Urinary bladder (tissue), 4 donors: ENCODE results near the gene FCHSD1. TPM values are rescaled to one million over a fixed set of nuclear protein-coding genes. Genes with fewer than 3 reads are reported as not detected.

Experiments used
- DNase-seq: peaks from one replicate; pipeline ENCODE4 v3.0.0-alpha.2; 2015; ENCODE audit errors: extremely low spot score
- H3K27ac ChIP-seq: one replicate; pipeline ENCODE4 v1.5.1; 2013; ENCODE audit warnings: low read depth, mild to moderate bottlenecking, moderate library complexity
- H3K36me3 ChIP-seq: one replicate; pipeline ENCODE4 v1.6.1; 2013; ENCODE audit warnings: mild to moderate bottlenecking, moderate library complexity; ENCODE audit not compliant: insufficient read depth
- H3K4me1 ChIP-seq: one replicate; pipeline ENCODE4 v1.6.1; 2013; ENCODE audit warnings: mild to moderate bottlenecking, moderate library complexity; ENCODE audit not compliant: insufficient read depth
- H3K4me3 ChIP-seq: one replicate; pipeline ENCODE4 v1.5.1; 2013; ENCODE audit warnings: low read depth, low read length
- WGBS: extraction: QIAGEN DNeasy Blood & Tissue Kit; methylation state at CpG from one replicate; pipeline ENCODE4 v1.1.7; 2013; 5-methylcytosine and 5-hydroxymethylcytosine counted together
- polyA plus RNA-seq: library from polyadenylated mRNA; stranded (reverse); fragments of 200-250 nt; gene quantifications from one replicate; pipeline ENCODE4 v1.2.3, GENCODE V29; 2013
- total RNA-seq: library from RNA; depleted of rRNA; stranded (reverse); fragments of >200 nt; gene quantifications from one replicate; pipeline ENCODE4 v1.2.3, GENCODE V29; 2014
- donor health status: healthy with polysubstance abuse.
- donor health status: healthy.

FCHSD1 gene
- total RNA-seq: 14.4 TPM
- polyA plus RNA-seq: 15.6 TPM

DNA sequence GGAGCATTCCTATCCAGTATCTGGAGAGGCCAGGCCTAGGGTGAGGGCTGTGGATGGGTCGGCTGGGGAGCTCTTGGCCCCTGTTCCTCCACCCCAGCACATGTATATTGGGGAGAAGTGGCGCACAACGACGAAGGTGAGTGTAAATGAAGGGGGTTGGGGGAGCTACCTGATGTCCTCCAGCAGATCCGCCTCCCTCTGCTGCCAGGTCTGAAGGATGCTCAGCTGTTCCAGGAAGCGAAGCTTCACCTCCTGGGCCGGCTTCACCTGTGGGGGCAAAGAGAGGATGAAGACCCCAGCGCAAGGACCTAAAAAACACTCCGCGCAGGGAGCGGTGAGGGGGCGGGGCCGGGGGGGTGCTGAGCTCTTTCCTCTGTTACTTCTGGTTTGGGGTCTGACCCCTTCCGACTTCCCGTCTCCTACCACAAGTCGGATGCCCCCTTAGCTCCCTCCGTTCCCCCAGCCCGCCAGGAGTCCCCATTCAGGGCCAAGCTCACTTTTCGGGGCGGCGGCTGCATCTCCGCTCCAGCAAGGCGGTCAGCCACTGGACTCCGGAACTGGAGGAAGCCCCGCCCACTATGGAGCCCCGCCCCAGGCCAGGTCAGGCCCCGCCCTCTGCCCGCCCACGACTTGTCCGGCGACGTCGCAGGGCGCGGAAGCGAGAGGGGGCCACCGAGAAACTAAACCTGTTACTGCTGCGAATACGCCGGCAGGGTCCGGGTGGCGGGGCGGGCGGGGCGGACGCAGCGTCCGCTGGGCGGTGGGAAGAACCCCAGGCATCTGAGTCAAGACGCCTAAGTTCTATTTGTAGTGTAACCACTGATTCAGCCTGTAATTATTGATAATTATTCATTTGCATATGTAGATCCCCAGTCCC is at the start of gene FCHSD1:
TSS of gene FCHSD1 (minus strand) at position 568 of the 877 bp plus-strand sequence. CDS start at position 518, 50 bp downstream.
- Histone ChIP-seq H3K4me1 (peaks cover 2% of the 10 kb centered on the region), H3K36me3 (no peaks in the 10 kb centered on the region), H3K4me3 (peak within 1 kb of the TSS; percentile 57), H3K27ac (peak within 1 kb of the TSS; percentile 27)
- DNase-seq: no peak
- 4% methylated on average over 50 of the region's 50 CpGs for WGBS

DNA sequence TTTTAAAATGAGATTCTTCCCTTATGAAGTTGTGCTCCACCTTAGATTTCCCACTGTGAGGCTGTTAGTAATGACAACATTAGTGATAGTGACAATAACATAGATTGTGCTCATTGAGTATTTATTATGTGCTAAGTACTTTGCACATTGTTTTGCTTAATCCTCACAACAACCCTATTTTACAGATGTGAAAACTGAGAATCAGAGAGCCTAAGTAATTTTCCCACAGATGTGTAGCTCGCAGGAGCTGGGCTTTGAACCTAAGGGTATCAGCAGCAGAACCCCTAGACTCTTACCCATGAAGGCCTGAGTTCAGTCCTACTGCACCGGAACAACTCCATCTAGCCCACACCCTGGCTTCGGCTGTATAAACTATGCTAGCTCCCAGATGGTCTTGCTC is 46.4 kb upstream of the FCHSD1 start:
- WGBS: 73% methylated on average over 3 of the region's 3 CpGs

DNA sequence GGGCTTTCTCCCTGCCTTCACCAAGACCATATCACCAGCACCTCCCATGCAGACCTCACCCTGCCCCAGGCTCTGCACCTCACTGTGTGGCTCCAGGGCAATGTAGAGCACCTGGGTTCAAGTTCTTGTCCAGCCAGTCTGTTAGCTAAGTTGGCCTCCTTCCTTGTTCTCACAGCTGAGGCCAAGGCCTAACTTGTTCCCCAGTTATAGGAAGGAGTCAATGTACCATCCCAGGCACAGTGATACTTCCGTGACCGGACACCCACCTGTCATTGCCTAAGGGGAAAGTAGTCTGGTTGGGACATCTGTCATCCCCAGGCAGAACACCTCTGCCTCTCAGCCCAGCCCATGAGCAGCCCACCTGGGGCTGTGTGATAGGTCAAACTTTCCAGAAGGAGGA is 45.2 kb upstream of the FCHSD1 start:
- Histone ChIP-seq H3K36me3 (no peaks in the 10 kb centered on the region), H3K27ac (no peak overlapping the region), H3K4me3 (no peak overlapping the region), H3K4me1 (no peaks in the 10 kb centered on the region)
- no peak for DNase-seq
- WGBS: 85% methylated on average over 2 of the region's 2 CpGs

More for the DNA sequence above, 46.4 kb upstream of the FCHSD1 start:
- no peaks in the 10 kb centered on the region for H3K36me3 ChIP-seq
- no peak for DNase-seq
- H3K27ac ChIP-seq: no peak overlapping the region
- H3K4me3 ChIP-seq: no peak overlapping the region
- H3K4me1 ChIP-seq: no peaks in the 10 kb centered on the region

DNA sequence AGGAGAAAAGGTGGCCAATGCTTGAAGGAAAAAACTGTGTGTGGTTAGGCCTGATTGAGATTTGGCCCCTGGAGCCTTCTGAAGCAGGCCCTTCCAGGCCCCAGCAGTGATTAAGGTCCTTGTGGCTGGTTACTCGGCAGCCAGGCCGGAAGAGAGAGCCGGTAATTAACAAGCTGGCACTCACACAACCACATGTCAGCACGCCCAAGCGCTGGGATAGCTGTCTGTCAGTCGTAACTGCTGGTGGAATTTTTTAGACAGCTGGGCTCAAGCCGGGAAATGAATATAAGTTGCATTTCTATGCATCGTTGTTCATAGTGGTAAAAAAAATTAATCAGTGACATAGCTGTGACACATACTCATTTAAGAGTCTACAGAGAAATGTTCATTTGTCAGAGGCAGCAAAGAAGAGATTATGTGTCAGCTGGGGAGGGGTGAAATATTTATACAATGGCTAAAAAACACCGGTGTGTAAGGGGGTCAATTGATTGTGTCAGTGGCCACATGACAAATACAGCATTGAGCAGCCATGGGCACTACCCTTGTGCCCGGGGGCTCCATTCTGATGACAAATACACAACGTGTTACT is 44.5 kb upstream of the FCHSD1 start:
- DNase-seq: no peak
- Histone ChIP-seq H3K27ac (no peak overlapping the region), H3K4me1 (no peaks in the 10 kb centered on the region), H3K4me3 (no peak overlapping the region), H3K36me3 (no peaks in the 10 kb centered on the region)
- WGBS: 66% methylated on average over 11 of the region's 11 CpGs

DNA sequence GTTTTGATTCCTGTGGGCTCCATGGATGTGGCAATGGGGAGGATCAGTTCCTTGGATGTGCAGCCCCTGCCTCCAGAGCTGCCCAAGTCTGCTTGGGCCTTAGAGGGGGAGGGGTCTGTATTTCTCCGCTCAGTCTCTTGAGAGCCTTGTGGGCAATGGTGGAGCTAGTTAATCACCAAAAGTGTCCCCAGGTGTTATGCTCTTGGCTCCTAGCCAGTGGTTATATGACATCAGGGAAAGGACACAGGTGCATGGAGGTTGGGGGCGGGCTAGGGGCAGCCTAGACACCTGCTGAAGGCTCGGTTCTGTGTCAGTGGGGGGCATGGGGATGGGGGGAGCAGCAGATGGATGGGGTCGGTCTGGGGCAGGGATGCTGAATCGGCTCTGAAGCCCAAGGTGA is 43.3 kb upstream of the FCHSD1 start:
- DNase-seq: no peak
- no peaks in the 10 kb centered on the region for H3K36me3 ChIP-seq
- 84% methylated on average over 5 of the region's 5 CpGs for WGBS
- no peaks in the 10 kb centered on the region for H3K4me1 ChIP-seq
- H3K27ac ChIP-seq: no peak overlapping the region
- H3K4me3 ChIP-seq: no peak overlapping the region

DNA sequence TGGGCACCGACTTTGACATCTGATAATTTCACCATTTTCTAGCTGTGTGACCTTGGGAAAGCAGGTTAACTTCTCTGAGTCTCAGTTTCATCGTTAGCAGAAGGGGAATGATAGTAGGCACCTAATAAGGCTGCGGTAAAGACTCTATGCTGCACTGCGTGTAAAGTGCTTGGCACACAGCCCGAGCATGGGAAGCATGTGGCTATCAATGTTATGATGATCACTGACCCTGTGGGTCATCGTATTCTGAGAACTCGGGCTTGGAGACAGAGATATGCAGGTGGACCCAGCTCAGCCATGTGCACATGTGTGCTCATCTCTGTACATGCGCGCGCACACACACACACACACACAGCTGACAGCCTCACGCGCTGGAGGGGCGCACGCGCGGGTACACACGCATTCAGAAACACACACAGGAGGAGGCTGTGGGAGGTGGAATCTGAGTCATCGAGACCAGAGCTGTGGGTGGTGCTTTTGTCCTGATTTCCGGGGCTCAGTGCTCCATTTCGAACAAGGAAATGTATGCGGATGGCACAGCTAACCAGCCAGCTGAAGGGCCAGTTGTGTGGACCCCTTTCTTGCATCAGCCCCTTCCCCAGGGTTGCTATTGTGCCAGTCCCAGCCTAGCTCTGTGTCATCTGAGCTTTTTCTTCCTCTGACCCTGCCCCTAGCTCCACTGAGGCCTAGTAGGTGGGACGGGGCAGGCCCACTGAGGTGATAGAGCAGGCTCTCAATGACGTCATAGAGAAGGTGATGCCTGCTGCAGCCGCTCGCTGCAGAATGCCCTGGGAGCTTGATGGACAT is 41.9 kb upstream of the FCHSD1 start:
- H3K4me3 ChIP-seq: no peak overlapping the region
- no peaks in the 10 kb centered on the region for H3K36me3 ChIP-seq
- no peak overlapping the region for H3K27ac ChIP-seq
- WGBS: 67% methylated on average over 25 of the region's 25 CpGs
- DNase-seq: no peak
- H3K4me1 ChIP-seq: no peaks in the 10 kb centered on the region

DNA sequence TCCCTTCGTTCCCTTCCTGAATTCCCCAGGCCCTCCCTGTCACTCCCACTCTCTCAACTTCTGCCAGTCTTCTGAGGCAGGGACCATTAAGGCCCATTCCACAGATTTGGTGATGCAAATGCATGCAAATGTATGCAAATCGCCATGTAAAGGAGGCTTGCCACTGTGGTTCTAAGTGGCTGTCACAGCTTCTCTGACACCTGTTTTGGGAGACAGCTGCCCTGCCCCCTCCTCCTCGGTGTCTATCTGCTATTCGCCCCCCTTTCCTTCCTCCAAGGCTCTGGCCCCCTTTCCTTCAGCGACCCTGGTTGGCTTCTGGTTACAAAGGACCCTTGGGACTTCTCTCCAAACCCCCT is 41.3 kb upstream of the FCHSD1 start:
- DNase-seq: no peak
- no peak overlapping the region for H3K4me3 ChIP-seq
- no peaks in the 10 kb centered on the region for H3K4me1 ChIP-seq
- no peak overlapping the region for H3K27ac ChIP-seq
- WGBS: 24% methylated on average over 5 of the region's 5 CpGs
- H3K36me3 ChIP-seq: no peaks in the 10 kb centered on the region

DNA sequence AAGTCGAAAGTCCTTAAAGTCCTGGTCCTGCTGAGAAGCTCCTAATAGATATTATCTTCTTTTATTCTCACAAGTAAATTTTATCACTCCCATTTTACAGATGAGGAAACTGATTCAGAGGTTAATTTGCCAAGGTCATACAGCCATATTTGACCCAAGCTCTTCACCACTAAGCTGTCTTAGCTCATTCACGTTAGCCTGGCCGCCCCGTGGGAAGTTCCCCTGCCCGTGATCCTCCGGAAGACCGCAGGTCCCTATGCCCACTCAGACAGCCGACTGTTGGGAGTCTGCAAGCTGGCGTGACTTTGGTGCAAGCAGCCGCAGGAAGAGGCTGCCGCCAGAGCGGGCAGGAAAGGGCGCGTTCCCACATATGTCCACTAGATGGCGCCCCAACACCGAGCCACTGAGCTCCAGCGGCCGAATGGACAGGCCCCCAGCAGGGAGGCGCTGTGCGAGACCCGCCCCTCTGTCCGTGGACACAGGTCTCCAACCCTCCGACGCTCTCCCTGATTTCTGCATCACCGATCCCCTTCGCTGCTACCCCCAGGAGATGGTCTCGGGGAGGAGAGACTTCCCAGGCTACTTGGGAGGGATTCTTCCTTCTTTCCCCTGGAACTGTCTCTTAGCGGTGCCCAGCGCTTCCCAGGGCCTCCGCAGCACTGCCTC is 40.8 kb upstream of the FCHSD1 start:
- Histone ChIP-seq H3K4me3 (no peak overlapping the region), H3K27ac (no peak overlapping the region), H3K36me3 (no peaks in the 10 kb centered on the region), H3K4me1 (no peaks in the 10 kb centered on the region)
- 3% methylated on average over 30 of the region's 30 CpGs for WGBS
- DNase-seq: no peak

DNA sequence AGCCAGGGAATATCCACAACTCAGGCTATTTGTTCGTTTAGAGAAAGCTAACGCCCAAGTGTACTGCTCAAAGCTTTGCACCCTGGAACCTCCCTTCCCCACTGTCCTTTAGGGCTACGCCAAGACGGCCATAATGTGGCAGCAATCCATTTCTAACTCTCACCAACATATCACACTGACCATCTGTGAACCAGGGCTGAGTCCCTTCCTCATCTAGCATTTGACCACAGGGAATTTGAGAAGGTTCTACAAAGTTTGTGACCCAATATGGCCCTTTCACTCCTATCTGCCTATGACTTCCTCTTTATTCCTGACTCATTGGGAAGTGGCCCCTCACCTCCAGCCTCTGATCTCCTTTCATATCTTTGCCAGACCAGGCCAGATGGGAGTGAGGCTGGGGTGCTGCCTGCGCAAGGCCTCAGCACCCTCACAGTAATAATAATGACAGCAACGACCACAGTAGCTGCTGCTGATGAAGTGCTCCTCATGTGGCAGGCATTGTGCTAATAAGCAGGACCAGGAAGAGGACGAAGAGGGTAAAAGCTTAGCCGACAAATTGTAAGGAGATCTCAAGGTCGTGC is 40.2 kb upstream of the FCHSD1 start:
- Histone ChIP-seq H3K4me3 (no peak overlapping the region), H3K36me3 (no peaks in the 10 kb centered on the region), H3K27ac (no peak overlapping the region), H3K4me1 (no peaks in the 10 kb centered on the region)
- no peak for DNase-seq
- WGBS: 71% methylated on average over 9 of the region's 9 CpGs

DNA sequence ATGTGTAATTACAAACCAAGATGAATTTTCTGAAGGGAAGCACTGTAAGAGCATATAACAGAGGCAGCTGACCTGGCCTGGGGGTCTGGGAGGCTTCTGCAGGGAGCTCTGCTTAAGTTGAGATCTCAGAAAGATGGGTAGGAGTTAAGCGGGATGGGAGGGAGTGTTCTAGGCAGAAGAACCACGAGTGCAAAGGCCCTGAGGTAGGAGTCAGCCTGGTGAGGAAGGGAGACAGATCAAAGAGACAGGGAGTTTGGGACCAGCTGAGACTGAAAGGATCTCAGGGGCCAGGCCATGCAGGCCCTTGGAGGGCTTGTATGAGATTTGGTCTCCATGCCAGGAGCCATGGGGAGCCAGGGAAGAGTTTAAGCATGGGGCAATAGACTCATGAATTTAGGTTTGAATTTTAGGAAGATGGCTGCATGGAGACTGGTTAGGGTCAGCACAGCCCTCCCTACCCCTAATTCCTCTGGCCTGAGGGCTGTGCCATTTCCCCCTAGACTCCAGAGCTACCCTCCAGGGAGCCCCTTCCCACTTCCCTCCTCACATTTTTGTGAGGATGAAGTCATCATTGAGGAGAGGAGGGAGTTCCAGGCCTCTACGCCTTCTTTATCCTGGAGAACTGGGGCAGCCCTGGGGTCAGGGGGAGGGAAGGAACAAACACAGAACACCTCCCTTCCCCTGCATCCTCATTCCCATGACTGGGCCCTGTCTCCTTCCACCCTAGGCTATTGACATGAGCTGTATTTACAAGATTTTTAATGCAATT is 35.6 kb upstream of the FCHSD1 start:
- H3K36me3 ChIP-seq: no peaks in the 10 kb centered on the region
- no peaks in the 10 kb centered on the region for H3K4me1 ChIP-seq
- no peak overlapping the region for H3K27ac ChIP-seq
- H3K4me3 ChIP-seq: no peak overlapping the region
- DNase-seq: no peak
- 80% methylated on average over 3 of the region's 3 CpGs for WGBS

DNA sequence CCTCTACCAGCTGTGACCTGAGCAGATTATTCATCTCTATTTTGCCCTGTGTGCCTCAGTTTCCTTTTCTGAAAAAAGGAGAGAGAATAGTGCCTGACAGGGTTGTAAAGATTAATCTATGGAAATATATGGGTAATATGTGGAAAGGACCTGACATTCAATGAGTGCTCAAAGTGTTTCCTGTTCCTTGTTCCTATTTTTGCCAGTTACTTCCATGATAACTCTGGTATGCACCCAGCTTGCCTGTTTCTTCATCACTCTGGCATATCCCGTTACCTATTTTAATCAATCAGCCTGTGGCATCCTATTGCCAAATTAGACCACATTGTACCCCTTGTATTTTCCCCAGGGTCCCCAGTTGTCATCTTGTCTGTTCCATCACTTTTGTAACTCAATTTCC is 34.4 kb upstream of the FCHSD1 start:
- no peak overlapping the region for H3K27ac ChIP-seq
- H3K4me1 ChIP-seq: no peaks in the 10 kb centered on the region
- no peak for DNase-seq
- H3K36me3 ChIP-seq: no peaks in the 10 kb centered on the region
- 83% methylated on average over 1 of the region's 1 CpG for WGBS
- no peak overlapping the region for H3K4me3 ChIP-seq

DNA sequence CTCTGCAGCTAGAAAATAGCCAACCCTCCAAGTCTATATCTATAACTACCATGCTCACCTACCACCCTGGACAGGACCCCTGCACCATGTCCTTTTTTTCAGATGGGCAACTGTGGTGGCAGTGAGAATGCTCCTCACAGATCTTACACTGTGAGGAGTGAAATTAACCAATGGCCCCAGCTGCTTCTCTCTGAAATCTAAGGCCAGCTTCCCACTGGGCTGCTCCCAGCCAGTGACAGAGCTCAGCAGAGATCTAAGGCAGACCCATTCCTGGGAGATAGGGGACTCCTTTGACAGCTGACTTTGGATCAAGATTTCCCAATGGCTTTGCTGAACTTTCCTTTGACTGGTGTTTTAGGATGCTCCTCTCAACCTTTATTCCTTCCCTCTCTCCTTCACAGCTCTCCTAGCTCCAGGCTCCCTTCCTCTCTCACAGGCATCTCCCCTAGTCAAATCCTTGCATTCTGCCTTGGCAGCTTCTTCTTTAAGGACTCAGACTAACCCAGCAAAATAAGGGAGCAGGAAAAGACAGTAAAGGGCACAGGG is 32.5 kb upstream of the FCHSD1 start:
- H3K36me3 ChIP-seq: no peaks in the 10 kb centered on the region
- DNase-seq: no peak
- H3K4me3 ChIP-seq: no peak overlapping the region
- H3K4me1 ChIP-seq: no peaks in the 10 kb centered on the region
- H3K27ac ChIP-seq: no peak overlapping the region
